IPS DF 4.7 (cell line): Measurements from ENCODE around the gene TBC1D13.
A peak's percentile ranks its signal among the peaks of the same experiment; 100 is the strongest.
"Not testable (repeated sequence)": the region's sequence is repeated elsewhere in the genome, so short reads cannot be mapped to it uniquely, and the experiment has no call there.

Experiments
- DNase-seq: peaks from one replicate; pipeline ENCODE4 v3.0.0-alpha.2; 2013; ENCODE audit warnings: low spot score; ENCODE audit errors: extremely low read depth

TBC1D13 gene

GRCh38 chr9:128785427-128785826, 1.6 kb upstream of the TBC1D13 start:
- DNase-seq, result no peak

DNA sequence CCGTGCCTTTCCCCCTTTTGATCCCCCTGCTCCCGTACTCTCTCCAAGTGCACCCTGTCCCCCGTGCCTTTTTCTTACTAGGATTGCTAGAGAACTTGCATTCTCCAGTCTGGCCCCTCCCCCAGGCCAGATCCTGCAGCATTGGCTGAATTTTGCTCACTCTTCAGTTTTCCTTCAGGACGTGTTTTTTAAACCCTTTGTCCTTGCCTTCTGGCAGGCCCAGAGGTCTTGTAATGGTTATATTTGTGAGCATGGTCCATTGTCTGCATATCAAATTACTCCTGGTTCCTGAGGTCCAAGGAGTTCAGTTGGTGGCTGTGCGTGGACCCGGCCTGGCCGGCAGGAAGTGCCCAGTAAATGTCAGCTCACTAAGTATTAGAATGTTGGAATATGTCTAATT, 606 bp downstream of the TBC1D13 start:
- DNase-seq, result no peak

DNA sequence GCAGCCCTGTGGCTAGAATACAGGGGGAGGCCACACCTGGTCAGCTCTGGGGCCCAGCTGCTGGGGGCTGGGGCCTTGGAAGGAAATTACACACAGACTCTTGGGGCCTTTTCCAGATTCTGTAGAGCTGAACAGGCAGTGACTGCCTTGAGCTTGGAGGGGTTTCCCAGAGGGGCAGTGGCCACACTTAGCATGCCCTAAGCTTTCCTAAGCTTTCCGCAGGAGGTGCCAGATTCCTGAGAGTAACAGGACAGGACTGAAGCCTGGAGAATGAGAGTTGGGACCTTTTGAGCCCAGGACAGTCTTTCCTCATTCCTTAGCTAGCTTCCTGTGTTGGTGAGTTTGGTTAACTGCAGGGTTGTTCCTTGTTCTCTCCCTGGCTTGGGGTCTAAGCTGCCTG, 1.4 kb downstream of the TBC1D13 start:
- DNase-seq, result no peak

- no peak for DNase-seq
Measured at GRCh38 chr9:128790536-128790935, 3.5 kb downstream of the TBC1D13 start.

- DNase-seq, result no peak
Measured at GRCh38 chr9:128792134-128792533, 5.1 kb downstream of the TBC1D13 start.

- no peak for DNase-seq
Measured at GRCh38 chr9:128792978-128793686, 6.1 kb downstream of the TBC1D13 start.

DNA sequence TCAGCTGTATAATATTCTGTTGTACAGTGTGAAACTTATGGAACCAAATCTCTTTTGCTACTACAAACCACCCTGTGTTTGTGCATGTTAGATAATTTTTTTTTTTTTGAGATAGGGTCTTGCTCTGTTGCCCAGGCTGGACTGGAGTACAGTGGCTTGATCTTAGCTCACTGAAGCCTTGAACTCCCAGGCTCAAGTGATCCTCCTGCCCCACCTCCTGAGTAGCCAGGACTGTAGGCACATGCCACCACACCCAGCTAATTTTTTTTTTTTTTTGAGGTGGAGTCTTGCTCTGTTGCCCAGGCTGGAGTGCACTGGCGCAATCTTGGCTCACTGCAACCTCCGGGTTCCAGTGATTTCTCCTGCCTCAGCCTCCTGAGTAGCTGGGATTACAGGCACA, 7.9 kb downstream of the TBC1D13 start:
- DNase-seq, result not testable (repeated sequence)

- DNase-seq, result no peak
Measured at GRCh38 chr9:128798896-128799295, 11.8 kb downstream of the TBC1D13 start.

DNA sequence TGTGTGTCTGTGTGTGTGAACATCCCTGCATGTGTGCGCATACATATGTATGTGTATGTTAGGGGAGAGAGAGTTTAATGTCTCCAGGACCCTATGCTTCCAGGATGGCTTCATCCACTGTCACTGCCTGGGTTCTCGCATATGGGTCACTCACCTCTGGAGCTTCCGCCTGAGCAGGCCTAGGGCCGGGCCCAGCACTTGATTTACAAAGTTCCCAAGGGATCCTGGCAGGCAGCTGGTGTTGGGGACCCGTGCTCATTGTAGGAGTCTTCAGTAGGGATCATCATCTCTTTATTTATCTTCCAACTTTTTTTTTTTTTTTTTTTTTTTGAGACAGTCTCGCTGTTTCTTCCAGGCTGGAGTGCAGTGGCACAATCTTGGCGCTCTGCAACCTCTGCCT, 13.0 kb downstream of the TBC1D13 start:
- DNase-seq, result no peak

DNA sequence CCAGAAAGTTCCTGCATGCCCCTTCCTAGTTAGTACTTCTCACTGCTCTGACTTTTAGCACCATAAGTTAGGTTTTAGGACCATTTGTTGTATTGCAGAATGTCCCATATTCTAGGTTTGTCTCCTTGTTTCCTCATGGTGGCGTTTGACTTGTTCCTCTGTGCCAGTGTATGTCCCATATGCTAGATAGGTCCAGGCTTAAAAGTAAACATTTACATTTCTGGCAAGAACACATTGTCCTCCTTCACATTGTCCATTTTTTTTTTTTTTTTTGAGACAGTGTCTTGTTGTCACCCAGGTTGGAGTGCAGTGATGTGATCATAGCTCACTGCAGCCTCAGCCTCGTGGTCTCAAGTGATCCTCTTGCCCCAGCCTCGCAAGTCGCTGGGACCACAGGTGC, 15.4 kb downstream of the TBC1D13 start:
- no peak for DNase-seq

DNA sequence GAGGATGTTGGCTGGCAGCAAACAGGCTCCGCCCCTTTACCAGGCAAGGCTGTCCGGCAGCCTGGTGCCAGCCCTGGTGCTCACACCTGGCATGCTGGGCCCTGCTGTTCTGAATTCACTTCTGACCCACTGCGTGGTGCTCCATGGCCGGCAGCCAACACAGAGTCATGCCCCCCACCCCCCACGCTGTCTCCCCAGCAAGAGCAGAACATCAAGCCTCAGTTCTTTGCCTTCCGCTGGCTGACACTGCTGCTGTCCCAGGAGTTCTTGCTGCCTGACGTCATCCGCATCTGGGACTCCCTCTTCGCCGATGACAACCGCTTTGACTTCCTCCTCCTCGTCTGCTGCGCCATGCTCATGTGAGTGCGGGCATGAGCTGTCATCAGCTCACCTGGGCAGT, 18.6 kb downstream of the TBC1D13 start:
- DNase-seq, result no peak

DNA sequence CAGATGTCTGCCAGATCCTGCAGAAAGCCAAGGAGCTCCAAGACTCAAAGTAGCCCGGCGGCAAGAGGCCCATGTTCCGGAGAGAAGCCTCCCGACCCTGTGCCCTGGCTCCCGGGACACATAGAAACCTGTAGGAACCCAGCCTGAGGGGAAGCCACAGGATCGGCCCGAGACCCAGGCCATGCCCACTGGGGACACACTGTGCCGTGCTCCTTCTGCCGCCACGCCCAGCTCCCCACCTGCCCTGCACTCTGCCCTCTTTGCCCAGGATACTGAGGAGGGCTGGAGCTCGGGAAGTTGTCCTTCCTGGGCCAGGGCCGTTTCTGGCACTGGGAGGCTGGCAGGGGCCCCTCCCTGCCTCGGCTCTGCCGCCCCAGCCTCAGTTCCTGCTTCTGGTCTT, 20.8 kb downstream of the TBC1D13 start:
- no peak for DNase-seq

DNA sequence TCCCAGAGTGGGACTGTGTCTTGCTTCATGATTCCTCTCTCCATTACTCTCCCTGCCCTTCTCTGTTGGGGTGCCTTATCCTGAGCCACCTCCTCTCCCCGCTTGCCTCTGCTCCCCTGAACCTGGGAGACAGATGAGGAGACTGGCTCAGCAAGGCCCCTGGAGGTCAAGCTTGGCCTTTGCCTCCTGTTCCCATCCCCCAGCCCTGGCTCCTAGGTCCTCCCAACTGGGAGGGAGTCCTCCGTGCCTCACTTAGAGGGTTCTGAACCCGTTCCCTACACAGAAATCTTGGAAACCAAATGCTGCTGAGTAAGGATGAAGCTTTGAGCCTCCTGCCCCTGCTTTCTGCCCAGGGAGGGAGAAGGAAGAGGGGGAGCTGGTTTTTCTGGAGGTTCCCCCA, 21.5 kb downstream of the TBC1D13 start:
- DNase-seq, result no peak

DNA sequence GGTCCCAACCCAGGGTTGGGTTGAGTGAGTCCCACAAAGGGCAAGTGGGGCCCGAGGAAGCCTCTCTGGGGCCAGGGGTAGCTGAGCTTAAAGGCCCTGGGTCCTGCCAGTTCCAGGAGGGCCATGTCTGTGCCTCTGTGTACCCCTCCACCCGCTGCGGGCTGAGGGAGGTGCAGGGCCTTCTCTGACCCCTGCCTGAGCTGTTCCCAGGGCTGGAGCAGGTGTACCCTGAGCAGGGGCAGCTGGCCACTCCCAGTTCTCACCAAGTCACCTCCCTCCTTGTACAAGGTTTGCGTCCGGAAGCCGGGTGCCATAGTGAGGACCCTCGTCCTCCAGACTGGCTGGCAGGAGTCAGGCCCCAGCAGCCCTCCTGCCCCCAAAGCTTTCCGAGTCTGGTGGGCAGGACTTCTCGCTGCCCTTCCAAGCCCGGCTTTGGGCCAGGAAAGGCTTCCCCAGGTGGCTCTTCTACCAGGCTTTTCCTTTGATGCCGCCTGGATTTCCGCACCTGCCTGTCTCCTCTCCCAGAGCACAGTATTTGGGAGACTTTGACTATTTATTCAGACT, 22.1 kb downstream of the TBC1D13 start:
- DNase-seq, result no peak

DNA sequence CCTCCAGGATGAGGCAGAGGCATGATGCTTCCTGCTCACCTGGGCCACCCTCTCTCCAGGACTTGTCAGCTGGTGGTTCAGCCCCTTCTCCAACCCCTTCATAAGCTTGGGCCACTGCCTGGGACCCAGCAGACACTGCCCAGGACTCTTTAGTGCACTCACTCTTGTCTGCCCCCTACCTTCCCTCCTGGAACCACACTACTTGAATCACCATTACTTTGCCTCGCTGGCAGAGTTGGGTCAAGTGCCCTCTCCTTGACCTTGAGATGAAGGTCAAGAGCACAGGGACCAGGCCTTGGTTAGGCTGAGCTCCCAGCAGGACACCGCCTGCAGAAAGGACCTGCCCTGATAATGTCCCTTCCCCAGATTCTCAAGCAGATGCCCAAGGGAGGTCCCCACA, 22.8 kb downstream of the TBC1D13 start:
- DNase-seq, result no peak

GRCh38 chr9:128810873-128811272, 23.8 kb downstream of the TBC1D13 start:
- DNase-seq, result no peak

DNA sequence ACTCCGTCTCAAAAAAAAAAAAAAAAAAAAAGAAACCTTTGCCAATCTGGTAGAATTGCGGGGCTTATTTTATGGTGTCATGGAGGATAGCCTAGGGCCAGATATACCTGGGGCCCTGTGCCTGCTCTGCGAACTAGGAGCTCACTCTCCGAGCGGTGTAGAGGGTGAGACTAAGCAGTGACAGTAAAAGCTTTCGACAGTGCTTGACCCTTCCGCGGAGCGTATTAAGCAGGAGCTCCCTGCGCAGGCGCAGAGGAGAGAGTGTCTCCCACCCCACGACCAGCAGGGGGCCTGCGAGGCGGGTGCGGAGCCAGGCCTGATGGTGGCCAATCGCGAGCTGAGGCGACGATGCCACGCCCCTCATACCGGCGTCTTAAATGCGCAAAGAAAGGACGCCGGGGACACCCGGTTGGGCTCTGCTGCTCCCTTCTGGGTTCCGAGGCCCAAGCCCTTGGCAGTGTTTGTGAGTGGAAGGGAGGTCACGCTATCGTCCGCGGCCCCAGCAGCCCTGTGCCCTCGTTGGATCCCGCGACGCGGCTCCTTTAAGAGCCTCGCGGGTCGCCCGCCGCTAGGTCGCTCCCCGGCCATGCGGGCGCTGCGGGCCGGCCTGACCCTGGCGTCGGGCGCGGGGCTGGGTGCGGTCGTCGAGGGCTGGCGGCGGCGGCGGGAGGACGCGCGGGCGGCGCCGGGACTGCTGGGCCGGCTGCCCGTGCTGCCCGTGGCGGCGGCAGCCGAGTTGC, 31.2 kb downstream of the TBC1D13 start, which contains the start of gene ENDOG:
ENDOG (plus strand) TSS at position 402 of the 740 bp plus-strand sequence; CDS start at position 587, 185 bp downstream.
- peak; percentile 71 for DNase-seq

- no peak for DNase-seq
Measured at GRCh38 chr9:128818839-128819715, 32.0 kb downstream of the TBC1D13 start.

DNA sequence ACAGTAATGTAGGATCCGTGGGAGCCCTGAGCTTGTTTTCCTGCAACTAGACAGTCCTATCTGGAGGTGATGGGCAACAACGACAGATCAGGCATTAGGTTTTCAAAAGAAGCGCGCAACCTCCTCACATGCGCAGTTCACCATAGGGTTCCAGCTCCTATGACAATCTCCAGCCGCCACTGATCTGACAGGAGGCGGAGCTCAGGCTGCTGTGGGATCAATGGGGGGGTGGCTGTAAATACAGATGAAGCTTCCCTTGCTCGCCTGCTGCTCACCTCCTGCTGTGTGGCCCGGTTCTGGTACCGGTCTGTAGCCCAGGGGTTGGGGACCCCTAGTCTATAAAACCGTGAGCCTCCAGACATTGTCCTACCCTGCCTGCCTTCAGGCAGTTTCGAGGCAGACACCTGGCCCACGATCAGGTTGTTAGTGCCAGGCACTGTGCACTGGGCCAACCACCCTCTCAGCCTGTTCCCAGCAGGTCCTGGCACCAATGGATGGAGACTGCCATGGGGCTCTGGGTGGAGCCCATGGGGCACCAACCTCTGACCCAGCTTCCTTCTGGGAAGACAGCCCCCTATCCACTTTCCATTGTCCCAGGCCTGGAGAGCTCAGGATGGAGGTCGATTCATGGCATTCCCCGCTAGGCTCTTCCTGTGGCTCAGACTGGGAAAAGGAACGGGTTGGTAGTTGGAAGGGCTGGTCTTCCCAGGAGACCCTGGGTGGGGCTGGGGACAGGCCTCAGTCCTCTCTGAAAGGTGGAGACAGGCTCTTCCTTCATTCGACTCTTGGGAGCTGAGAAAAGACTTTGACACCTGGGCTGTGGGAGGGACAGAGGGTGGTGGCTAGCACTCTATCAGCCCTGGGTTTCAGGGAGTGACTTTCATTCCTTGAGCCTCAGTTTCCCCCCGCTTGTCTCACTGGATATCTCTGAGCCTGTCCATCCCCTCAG, 32.9 kb downstream of the TBC1D13 start:
- DNase-seq, result no peak
